Right hindlimb (tissue), 1 donor: ENCODE results near the gene COPG1.
A peak's percentile ranks its signal among the peaks of the same experiment; 100 is the strongest.

Experiments used
- DNase-seq: peaks from one replicate; pipeline ENCODE4 v3.0.0-alpha.2; 2018

Gene COPG1

DNA sequence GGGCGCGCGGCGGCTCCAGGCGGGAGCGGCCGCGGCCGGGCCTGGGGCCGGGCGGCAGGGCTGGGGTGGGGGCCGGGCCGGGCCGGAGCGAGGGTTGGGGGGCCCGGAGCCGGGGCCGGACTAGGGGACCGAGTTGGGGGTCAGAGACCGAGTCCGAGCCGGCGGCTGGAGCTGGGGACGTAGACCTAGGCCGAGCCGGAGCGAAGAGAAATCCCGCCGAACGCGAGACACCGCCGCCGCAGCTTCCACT is 66.5 kb downstream of the COPG1 start:
- no peak for DNase-seq

DNA sequence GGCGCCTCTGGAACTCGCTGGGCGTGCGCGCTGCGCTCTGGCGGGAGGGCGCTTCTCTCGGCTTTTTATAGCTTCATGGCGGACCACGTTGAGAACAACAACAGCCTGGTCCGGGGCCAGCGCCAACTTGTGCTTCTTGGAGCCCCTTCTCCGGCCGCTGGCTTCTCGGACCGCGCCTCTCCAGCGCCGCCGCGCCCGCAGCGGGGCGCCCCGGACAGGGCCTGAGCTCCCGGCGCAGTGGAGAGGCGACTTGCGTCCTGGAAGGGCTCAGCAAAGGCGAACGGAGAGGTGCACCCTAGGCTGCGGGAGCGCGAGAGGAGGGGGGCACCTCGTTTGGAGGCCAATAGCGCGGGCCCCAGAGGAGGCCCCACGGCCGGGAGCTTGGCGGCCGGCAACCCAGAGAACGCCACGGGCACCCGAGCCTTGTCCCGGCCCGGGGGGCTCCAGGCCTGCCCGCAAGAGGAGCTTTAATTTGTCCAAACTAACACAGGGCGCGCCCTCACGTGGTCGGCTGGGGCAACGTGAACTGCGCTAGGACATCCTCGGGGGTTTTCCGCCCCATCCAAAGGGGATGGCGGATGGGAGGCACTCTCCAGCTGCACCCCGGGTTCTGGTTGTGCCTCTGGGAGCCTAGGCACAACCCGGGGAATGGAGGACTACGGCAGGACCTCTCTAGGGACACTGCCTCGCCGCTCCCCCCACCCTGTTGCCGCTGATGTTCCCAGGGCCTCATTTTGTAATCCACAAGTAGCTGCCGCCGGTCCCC is 67.0 kb downstream of the COPG1 start:
- peak; percentile 90 for DNase-seq

DNA sequence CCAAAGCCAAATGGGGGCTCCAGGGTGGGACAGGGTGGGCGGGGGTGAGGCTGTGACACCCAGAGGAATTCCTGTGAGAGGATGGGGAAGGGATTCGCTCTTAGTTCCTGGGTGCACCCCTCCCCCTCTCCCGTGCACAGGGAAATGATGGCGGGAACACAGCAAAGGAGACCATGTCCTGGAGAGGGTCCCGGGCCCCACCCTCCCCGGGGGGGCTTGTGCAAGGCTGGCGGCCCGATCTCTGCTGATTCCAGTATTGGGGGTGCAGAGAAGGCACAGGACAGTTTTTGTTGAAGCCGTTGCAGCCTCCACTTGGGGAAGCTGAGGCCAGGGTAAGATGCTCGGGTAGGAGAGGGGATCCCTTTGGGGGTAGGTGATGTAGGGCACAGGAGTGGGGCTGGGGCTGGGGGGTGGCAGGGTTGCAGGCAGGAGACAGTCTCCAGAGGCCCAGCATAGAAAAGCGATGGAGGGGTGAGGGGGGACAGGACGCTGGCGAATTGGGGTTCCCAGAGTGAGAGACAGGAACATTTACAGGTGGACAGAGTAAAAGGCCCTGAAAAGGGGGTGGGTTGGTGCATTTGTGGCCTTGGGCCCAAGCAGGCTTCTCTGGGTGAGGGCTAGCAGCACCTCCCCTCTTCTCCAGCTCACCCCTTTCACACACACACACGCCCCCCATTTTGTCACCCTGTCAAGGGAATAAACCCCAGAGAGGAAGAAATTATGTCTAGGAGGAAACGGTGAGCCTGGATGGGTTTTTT is 67.8 kb downstream of the COPG1 start:
- DNase-seq, result no peak

DNA sequence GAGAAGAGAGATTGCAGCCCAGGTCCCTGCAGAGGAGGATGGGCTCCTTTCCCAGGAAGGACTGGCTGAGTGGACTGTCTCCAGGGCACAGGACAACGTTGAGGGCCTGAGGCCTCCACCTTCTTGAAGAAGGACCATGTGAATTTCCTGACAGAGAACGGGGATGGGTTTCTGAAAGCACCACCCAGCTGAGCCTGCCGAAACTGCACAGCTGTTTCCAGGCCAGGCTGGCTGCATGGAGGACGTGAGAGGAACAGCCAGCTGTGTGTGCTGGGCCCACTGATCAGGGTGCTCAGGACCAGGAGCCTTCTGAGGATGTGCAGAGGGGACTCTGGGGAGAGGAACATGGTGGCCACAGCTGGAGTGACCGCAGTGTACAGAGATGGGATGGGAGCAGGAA is 68.4 kb downstream of the COPG1 start:
- no peak for DNase-seq

DNA sequence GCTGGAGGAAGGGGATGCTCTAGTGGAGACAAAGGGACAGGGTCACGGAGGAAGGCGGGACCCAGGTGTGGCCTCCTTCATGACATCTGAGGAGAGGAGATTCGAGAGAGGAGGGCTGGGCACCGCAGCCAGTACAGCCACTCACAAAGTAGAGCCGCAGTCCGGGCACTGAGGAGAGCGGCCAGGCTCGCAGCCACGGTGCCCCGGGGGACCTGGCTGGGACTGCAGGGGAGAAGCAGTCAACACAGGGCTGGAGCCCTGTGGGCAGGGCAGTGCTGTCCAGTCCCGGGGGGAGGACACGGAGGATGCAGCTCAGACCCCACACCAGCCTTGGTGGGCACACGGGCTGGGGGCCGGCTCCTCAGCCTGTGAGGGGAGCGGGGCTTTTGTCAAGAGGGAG is 69.5 kb downstream of the COPG1 start:
- peak; percentile 18 for DNase-seq

DNA sequence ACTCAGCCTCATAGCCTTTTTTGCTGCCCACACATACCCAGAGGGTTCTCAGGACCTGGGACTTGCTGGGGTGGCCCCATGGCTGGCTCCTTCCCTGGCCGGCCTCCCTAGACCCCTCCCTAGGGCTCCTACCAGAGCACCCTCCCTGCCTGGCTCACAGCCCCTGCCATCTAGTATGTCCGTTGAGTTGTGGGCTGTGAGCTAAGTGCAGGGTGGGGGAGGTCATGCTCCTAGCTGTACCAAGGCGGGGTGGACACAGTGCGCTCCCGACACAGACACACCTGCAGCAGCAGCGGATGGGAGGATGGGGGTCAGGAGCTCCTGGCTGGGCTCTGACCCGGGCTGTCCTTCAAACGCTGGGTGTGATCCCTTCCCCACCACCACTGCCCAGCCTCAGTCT is 70.9 kb downstream of the COPG1 start:
- DNase-seq, result no peak

DNA sequence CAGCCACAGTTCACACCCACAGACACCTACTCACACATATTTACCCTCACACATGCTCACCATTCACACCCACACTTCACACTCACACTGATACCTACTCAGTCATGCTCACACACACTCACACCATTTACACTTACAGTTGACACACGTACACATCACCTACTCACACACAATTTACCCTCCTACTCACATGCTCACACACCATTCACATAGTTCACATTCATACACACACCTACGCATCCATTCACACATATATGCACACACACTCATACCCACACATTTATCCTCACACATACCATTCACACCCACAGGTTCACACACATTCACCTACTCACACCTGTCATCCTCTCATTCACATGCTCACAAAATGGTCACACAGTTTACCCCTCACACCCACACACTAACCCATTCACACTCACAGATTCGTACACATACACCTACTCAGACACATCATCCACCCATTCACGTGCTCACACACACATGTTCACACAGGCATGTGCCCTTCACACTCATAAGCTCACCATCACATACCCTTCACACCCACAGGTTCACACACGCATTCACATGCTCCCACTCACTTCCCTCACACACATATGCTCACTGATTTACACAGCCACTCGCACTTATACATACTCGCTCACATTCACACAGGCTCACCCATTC is 71.5 kb downstream of the COPG1 start:
- DNase-seq, result no peak

DNA sequence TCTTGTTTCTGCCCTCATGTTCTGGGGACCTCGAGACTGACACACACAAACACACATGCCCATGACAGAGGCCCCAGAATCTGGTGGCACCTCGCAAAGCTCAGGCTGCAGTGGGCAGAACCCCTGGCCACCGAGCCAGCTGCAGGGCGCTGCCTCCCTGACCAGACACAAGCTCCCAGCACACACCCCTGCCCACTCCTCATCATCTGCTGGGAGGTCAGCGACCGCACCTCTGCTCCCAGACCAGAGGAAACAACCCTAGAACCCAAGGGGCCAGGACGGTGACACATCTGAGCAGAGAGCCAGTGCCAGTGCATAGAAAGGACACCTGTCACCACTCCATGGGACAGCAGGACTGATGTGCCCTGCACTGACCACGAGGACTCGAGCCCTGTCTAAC is 72.5 kb downstream of the COPG1 start:
- DNase-seq, result no peak

DNA sequence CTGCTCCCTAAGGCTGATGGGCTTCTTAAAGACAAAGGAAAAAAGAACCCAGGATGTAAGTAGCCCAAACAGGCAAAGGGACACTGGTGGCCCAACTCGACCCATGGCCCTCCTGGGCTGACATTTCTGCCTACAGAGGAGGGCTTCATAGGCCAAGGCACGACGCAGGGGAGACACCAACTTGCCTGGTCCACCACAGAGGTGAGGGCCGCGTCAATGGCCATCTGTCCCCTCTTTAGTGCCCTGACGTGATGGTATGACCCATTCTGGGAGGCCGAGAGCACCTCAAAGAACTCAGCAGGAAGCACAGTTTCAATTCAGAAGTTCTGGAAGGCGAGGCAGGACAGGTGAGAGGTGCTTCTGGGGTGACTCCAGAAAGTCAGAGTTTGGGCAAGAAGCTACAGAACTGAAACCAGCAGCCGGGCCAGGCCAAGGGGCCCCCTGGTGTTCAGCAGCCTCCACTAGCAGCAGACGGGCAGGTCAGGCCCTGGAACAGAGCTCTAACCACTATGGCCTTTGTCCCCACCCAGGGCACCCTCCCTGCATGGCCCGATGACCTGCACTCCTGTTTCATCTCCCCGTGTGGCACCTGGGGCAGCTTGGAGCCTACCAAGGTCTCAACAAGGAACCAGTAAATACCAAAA is 74.4 kb downstream of the COPG1 start:
- DNase-seq, result no peak

DNA sequence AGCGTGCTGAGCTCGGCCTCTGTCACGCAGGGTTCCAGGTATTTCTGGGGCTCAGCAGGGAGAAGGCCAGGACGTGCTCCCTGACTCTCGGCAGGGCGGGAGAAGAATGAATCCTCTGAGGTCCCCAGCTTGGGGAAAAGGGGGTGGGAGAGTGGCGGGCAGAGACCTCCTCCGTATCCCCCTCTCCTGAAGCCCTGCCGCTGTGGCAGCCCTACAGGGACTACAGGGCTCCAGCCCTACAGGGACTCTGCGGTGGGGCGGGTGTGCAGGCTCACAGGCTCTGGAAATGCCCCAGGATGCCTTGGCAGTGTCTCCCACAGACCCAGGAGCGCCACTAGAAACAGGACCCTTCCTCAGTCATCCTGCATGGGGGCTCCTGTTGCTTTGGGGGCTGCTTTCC is 75.4 kb downstream of the COPG1 start:
- no peak for DNase-seq

DNA sequence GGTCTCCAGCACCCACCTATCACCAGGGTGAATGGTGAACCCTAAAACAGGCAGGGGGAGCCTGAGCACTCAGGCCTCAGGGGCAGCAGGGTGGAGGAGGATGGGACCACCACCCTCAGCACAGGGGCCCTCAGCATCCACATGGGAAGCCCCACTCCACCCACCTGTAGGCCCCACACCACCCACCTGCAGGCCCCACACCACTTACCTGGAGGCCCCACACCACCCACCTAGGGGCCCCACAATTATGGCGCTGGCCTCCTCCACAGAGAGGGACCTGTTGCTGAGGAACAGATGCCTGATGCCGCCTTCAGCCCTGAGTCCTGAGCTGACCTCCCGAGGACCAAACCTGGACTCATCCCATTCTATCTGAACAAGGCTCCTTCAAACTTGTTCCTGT is 76.0 kb downstream of the COPG1 start:
- DNase-seq, result no peak

DNA sequence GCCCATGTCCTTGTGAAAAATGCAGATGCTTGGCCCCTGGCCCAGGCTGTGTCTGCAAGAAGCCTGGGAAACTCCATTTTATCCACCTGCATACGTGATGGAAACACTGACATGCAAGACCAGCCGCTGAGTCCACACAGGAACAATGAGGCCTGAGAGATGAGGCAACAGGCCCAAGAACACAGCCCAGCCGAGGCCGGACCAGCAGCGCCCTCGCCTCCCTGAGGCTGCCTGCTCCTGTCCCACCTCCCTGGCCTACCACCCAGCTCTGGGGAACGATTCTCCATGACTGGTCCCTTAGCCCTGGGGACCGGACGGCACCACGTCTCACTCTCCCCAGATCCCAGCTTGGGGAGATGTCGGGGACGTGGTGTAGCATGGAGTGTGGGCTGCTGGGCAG is 76.7 kb downstream of the COPG1 start:
- no peak for DNase-seq

DNA sequence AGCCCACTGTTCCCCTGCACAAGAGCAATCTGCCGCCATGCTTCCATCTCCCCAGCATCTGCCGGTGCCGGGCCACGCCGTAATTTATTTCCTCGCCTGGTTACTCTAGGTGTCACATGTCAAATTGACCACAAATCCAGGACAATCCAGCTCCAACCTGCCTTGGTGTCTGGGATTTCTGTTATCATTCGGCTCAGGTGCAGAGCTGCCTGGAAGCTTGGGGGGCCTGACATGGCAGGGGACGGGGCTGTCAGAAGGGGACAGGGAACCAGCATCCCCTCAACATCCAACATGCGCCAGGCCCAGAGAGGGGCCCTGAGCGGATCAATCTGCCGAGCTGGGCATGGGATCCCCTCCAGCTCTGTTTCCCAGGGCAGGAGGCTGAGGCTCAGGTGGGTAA is 77.2 kb downstream of the COPG1 start:
- DNase-seq, result no peak
